ENCODE measurements around the gene CENPX. TPM values are rescaled to one million over a fixed set of nuclear protein-coding genes. Genes with fewer than 3 reads are reported as not detected.

Gene CENPX
- total and polyA plus RNA-seq, 2 of the 13 experiments (the other 11 are each of a cell fraction or from before 2014, with no cell fraction given) = 92.7 to 170 TPM

DNA sequence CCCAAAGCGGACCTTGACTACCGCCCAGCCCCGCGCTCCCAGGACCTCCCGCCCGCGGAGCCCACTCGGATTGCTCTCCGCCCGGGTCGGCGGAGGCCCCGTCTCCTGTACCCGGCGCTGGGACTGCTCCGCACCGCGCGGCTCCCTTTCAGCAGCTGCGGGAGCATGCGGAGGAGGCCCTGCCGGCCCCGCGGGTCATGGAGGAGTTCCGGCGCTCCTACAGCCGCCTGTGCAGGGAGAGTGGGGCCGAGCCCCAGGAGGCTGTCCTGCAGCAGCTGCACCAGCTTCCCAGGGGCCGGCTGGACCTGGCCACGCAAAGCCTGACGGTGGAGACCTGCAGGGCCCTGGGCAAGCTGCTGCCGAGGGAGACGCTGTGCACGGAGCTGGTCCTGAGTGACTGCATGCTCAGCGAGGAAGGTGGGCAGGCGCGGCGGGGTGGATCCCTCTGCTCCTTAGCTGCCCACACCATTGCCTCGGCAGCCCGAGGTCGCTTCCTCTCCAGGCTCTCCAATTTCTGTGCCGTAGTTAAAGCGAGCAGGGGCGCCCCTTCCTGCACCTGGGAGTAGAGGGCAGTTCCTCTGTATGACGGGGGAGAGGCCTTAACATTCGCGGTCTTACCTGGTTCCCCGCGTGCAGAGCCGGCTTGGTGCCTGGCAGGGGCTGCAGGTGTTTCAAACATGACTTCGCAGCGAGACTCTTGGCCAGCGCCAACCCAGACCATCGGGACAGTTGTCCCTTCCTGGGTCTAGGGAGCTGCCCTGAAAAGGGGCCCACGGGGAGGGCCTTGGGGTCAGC, 966 bp upstream of the CENPX start (continued):
- TF ChIP-seq, protein P1, sequence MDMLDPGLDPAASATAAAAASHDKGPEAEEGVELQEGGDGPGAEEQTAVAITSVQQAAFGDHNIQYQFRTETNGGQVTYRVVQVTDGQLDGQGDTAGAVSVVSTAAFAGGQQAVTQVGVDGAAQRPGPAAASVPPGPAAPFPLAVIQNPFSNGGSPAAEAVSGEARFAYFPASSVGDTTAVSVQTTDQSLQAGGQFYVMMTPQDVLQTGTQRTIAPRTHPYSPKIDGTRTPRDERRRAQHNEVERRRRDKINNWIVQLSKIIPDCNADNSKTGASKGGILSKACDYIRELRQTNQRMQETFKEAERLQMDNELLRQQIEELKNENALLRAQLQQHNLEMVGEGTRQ (IDR thresholded peaks at IDR 0.05; ENCODE audit: low read depth, low read length) = no peak
- TF ChIP-seq, protein P1 (CRISPR knock-in tag; IDR thresholded peaks at IDR 0.05; ENCODE audit: borderline replicate concordance) = no peak
- TF ChIP-seq, protein P2, sequence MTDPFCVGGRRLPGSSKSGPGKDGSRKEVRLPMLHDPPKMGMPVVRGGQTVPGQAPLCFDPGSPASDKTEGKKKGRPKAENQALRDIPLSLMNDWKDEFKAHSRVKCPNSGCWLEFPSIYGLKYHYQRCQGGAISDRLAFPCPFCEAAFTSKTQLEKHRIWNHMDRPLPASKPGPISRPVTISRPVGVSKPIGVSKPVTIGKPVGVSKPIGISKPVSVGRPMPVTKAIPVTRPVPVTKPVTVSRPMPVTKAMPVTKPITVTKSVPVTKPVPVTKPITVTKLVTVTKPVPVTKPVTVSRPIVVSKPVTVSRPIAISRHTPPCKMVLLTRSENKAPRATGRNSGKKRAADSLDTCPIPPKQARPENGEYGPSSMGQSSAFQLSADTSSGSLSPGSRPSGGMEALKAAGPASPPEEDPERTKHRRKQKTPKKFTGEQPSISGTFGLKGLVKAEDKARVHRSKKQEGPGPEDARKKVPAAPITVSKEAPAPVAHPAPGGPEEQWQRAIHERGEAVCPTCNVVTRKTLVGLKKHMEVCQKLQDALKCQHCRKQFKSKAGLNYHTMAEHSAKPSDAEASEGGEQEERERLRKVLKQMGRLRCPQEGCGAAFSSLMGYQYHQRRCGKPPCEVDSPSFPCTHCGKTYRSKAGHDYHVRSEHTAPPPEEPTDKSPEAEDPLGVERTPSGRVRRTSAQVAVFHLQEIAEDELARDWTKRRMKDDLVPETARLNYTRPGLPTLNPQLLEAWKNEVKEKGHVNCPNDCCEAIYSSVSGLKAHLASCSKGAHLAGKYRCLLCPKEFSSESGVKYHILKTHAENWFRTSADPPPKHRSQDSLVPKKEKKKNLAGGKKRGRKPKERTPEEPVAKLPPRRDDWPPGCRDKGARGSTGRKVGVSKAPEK (CRISPR knock-in tag; IDR thresholded peaks at IDR 0.05; ENCODE audit: borderline replicate concordance) = no peak
- TF ChIP-seq ZNF550 (CRISPR knock-in tag; IDR thresholded peaks at IDR 0.05; ENCODE audit: borderline replicate concordance) = no peak
- no peak for TF ChIP-seq ZNF101 (CRISPR knock-in tag; IDR thresholded peaks at IDR 0.05; ENCODE audit: borderline replicate concordance, low read depth)
- TF ChIP-seq MATR3 (CRISPR knock-in tag; IDR thresholded peaks at IDR 0.05) = no peak
- TF ChIP-seq ZNF766 (CRISPR knock-in tag; IDR thresholded peaks at IDR 0.05; ENCODE audit: borderline replicate concordance) = no peak
- no peak for TF ChIP-seq RORA (CRISPR knock-in tag; IDR thresholded peaks at IDR 0.05)
- peak; percentile 60; the same call in 1 of the 2 replicates for TF ChIP-seq ZNF430 (CRISPR knock-in tag; IDR thresholded peaks at IDR 0.05)
- no peak for TF ChIP-seq EHMT2 (IDR thresholded peaks at IDR 0.05; ENCODE audit: borderline replicate concordance, low read depth, low read length)
- no peak; the same call in 1 of the 2 replicates for TF ChIP-seq NFYC (CRISPR knock-in tag; IDR thresholded peaks at IDR 0.05)
- TF ChIP-seq, protein P3, sequence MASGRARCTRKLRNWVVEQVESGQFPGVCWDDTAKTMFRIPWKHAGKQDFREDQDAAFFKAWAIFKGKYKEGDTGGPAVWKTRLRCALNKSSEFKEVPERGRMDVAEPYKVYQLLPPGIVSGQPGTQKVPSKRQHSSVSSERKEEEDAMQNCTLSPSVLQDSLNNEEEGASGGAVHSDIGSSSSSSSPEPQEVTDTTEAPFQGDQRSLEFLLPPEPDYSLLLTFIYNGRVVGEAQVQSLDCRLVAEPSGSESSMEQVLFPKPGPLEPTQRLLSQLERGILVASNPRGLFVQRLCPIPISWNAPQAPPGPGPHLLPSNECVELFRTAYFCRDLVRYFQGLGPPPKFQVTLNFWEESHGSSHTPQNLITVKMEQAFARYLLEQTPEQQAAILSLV (CRISPR knock-in tag; IDR thresholded peaks at IDR 0.05; ENCODE audit: borderline replicate concordance) = no peak; the same call in 1 of the 2 replicates
- TF ChIP-seq RCOR2 (CRISPR knock-in tag; IDR thresholded peaks at IDR 0.05) = no peak
- peak; percentile 84 for TF ChIP-seq ZC3H13 (CRISPR knock-in tag; IDR thresholded peaks at IDR 0.05)
- TF ChIP-seq NFKB2 (CRISPR knock-in tag; IDR thresholded peaks at IDR 0.05; ENCODE audit: borderline replicate concordance) = 0 out of 2 replicates have a peak, but pooled peaks have one; percentile 26
- TF ChIP-seq ZNF672 (CRISPR knock-in tag; IDR thresholded peaks at IDR 0.05) = no peak
- TF ChIP-seq, protein P4, sequence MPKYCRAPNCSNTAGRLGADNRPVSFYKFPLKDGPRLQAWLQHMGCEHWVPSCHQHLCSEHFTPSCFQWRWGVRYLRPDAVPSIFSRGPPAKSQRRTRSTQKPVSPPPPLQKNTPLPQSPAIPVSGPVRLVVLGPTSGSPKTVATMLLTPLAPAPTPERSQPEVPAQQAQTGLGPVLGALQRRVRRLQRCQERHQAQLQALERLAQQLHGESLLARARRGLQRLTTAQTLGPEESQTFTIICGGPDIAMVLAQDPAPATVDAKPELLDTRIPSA (CRISPR knock-in tag; IDR thresholded peaks at IDR 0.05; ENCODE audit: borderline replicate concordance) = no peak
- TF ChIP-seq AGO1 (IDR thresholded peaks at IDR 0.05; ENCODE audit: low read depth, low read length, poor library complexity, severe bottlenecking) = peak; percentile 99
- TF ChIP-seq GATAD2A (CRISPR knock-in tag; IDR thresholded peaks at IDR 0.05) = no peak
- TF ChIP-seq ZNF224 (CRISPR knock-in tag; IDR thresholded peaks at IDR 0.05) = no peak
- no peak for TF ChIP-seq NFE2L2 (IDR thresholded peaks at IDR 0.05; ENCODE audit: low read length)
- TF ChIP-seq ZNF781 (CRISPR knock-in tag; IDR thresholded peaks at IDR 0.05; ENCODE audit: borderline replicate concordance, not compliant biosample characterization) = no peak

Data from HepG2 (cell line).